ENCODE results near the gene CDH18.
"Not testable (repeated sequence)": the region's sequence is repeated elsewhere in the genome, so short reads cannot be mapped to it uniquely, and the experiment has no call there.

Gene CDH18

GRCh38 chr5:19837536-19838174, 150.3 kb downstream of the CDH18 start:
- H3K9ac ChIP-seq (ENCODE audit: low read length): no peak overlapping the region
- no peaks in the 10 kb centered on the region for H3K9me3 ChIP-seq (ENCODE audit: control insufficient read depth, low read length)
- H3K36me3 ChIP-seq (ENCODE audit: control insufficient read depth, insufficient read depth, low read length): no peaks in the 10 kb centered on the region
- H3K4me1 ChIP-seq (ENCODE audit: control insufficient read depth, insufficient read depth, low read length): no peaks in the 10 kb centered on the region
- no peak overlapping the region for H3K4me3 ChIP-seq (ENCODE audit: low read length)
- no peaks in the 10 kb centered on the region for H3K27me3 ChIP-seq (ENCODE audit: control insufficient read depth, insufficient read depth, low read length)

GRCh38 chr5:19835442-19835841, 152.6 kb downstream of the CDH18 start:
- no peak overlapping the region for H3K9ac ChIP-seq (ENCODE audit: low read length)
- no peaks in the 10 kb centered on the region for H3K36me3 ChIP-seq (ENCODE audit: control insufficient read depth, insufficient read depth, low read length)
- no peaks in the 10 kb centered on the region for H3K4me1 ChIP-seq (ENCODE audit: control insufficient read depth, insufficient read depth, low read length)
- no peaks in the 10 kb centered on the region for H3K9me3 ChIP-seq (ENCODE audit: control insufficient read depth, low read length)
- no peaks in the 10 kb centered on the region for H3K27me3 ChIP-seq (ENCODE audit: control insufficient read depth, insufficient read depth, low read length)
- H3K4me3 ChIP-seq (ENCODE audit: low read length): no peak overlapping the region

DNA sequence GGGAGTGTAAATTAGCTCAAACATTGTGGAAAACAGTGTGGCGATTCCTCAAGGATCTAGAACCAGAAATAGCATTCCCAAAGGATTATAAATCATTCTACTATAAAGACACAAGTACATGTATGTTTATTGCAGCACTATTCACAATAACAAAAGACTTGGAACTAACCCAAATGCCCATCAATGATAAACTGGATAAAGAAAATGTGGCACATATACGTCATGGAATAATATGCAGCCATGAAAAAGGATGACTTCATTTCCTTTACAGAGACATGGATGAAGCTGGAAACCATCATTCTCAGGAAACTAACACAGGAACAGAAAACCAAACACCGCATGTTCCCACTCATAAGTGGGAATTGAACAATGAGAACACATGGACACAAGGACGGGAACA, 175.3 kb downstream of the CDH18 start:
- H3K9ac ChIP-seq (ENCODE audit: low read length); H3K4me3 ChIP-seq (ENCODE audit: low read length); H3K27me3 ChIP-seq (ENCODE audit: control insufficient read depth, insufficient read depth, low read length); H3K9me3 ChIP-seq (ENCODE audit: control insufficient read depth, low read length); H3K36me3 ChIP-seq (ENCODE audit: control insufficient read depth, insufficient read depth, low read length); H3K4me1 ChIP-seq (ENCODE audit: control insufficient read depth, insufficient read depth, low read length): not testable (repeated sequence)

DNA sequence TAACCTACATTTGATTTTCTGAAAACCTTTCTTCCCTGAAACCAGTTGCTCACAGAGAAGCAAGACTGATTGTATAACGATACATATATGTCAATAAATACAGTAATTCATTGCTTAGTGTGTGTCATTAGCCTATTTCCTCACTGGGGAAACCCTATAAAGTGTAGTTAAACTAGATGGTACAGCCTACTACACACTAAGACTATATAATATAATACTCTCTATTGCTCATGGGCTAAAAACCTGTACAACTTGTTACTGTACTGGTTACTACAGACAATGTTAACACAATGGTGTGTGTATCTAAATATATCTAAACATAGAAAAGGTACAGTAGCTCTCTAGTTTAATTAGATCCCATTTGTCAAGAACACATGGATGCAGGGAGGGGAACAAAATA, 181.2 kb downstream of the CDH18 start:
- Histone ChIP-seq H3K27me3 (ENCODE audit: control insufficient read depth, insufficient read depth, low read length) (no peaks in the 10 kb centered on the region), H3K36me3 (ENCODE audit: control insufficient read depth, insufficient read depth, low read length) (no peaks in the 10 kb centered on the region), H3K4me3 (ENCODE audit: low read length) (no peak overlapping the region), H3K9ac (ENCODE audit: low read length) (no peak overlapping the region), H3K4me1 (ENCODE audit: control insufficient read depth, insufficient read depth, low read length) (no peaks in the 10 kb centered on the region), H3K9me3 (ENCODE audit: control insufficient read depth, low read length) (no peaks in the 10 kb centered on the region)

DNA sequence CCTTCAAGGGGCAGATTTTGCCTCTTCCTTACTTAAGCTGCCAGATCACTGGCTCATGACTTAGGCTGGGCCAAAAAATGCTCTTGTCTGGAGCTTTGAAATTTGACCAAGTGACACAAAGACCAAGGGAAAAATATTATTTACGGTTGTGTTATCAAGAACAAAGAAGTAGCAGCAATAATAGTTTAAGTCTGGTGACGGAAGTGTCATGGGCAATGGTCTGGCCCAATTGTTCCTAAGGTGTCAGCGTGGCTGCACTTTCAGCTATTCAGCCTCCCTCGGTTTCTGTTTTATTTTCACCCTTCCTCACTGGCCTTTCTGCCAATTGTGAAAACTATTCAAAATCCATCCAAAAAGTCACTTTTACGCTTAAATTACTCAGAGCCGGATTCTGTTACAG, 185.3 kb downstream of the CDH18 start:
- Histone ChIP-seq H3K9me3 (ENCODE audit: control insufficient read depth, low read length) (no peaks in the 10 kb centered on the region), H3K4me3 (ENCODE audit: low read length) (no peak overlapping the region), H3K36me3 (ENCODE audit: control insufficient read depth, insufficient read depth, low read length) (no peaks in the 10 kb centered on the region), H3K9ac (ENCODE audit: low read length) (no peak overlapping the region), H3K4me1 (ENCODE audit: control insufficient read depth, insufficient read depth, low read length) (no peaks in the 10 kb centered on the region), H3K27me3 (ENCODE audit: control insufficient read depth, insufficient read depth, low read length) (no peaks in the 10 kb centered on the region)

- no peak overlapping the region for H3K9ac ChIP-seq (ENCODE audit: low read length)
- no peaks in the 10 kb centered on the region for H3K4me1 ChIP-seq (ENCODE audit: control insufficient read depth, insufficient read depth, low read length)
- no peak overlapping the region for H3K4me3 ChIP-seq (ENCODE audit: low read length)
- H3K36me3 ChIP-seq (ENCODE audit: control insufficient read depth, insufficient read depth, low read length): no peaks in the 10 kb centered on the region
- no peaks in the 10 kb centered on the region for H3K27me3 ChIP-seq (ENCODE audit: control insufficient read depth, insufficient read depth, low read length)
- no peaks in the 10 kb centered on the region for H3K9me3 ChIP-seq (ENCODE audit: control insufficient read depth, low read length)
Measured at GRCh38 chr5:19795218-19795617, 192.8 kb downstream of the CDH18 start.

GRCh38 chr5:19790829-19791466, 197.1 kb downstream of the CDH18 start:
- no peaks in the 10 kb centered on the region for H3K36me3 ChIP-seq (ENCODE audit: control insufficient read depth, insufficient read depth, low read length)
- no peak overlapping the region for H3K4me3 ChIP-seq (ENCODE audit: low read length)
- H3K4me1 ChIP-seq (ENCODE audit: control insufficient read depth, insufficient read depth, low read length): no peaks in the 10 kb centered on the region
- H3K9me3 ChIP-seq (ENCODE audit: control insufficient read depth, low read length): no peaks in the 10 kb centered on the region
- H3K9ac ChIP-seq (ENCODE audit: low read length): no peak overlapping the region
- no peaks in the 10 kb centered on the region for H3K27me3 ChIP-seq (ENCODE audit: control insufficient read depth, insufficient read depth, low read length)

GRCh38 chr5:19782566-19782965, 205.4 kb downstream of the CDH18 start:
- Histone ChIP-seq H3K27me3 (ENCODE audit: control insufficient read depth, insufficient read depth, low read length) (no peaks in the 10 kb centered on the region), H3K4me3 (ENCODE audit: low read length) (no peak overlapping the region), H3K36me3 (ENCODE audit: control insufficient read depth, insufficient read depth, low read length) (no peaks in the 10 kb centered on the region), H3K9me3 (ENCODE audit: control insufficient read depth, low read length) (no peaks in the 10 kb centered on the region), H3K4me1 (ENCODE audit: control insufficient read depth, insufficient read depth, low read length) (no peaks in the 10 kb centered on the region), H3K9ac (ENCODE audit: low read length) (no peak overlapping the region)

DNA sequence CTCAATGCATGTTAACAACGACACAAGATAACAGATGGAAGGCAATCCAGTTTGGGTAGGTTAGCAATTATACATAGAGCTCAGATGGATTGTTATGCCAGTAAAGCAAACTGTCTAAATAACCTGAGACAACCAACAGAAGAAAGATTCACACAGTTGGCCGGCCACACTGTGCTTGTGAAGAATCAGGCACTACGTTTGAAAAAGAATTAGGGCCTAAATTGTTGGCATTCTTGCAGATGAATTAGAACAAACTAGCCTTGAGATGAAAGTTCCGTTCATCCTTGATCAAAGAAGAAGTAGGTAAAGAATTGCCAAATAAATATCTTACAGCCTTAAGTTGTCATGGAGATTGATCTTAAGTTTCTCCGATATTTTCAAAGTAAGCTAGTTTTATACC, 210.6 kb downstream of the CDH18 start:
- no peak overlapping the region for H3K4me3 ChIP-seq (ENCODE audit: low read length)
- no peaks in the 10 kb centered on the region for H3K4me1 ChIP-seq (ENCODE audit: control insufficient read depth, insufficient read depth, low read length)
- no peak overlapping the region for H3K9ac ChIP-seq (ENCODE audit: low read length)
- H3K27me3 ChIP-seq (ENCODE audit: control insufficient read depth, insufficient read depth, low read length): no peaks in the 10 kb centered on the region
- no peaks in the 10 kb centered on the region for H3K36me3 ChIP-seq (ENCODE audit: control insufficient read depth, insufficient read depth, low read length)
- no peaks in the 10 kb centered on the region for H3K9me3 ChIP-seq (ENCODE audit: control insufficient read depth, low read length)

DNA sequence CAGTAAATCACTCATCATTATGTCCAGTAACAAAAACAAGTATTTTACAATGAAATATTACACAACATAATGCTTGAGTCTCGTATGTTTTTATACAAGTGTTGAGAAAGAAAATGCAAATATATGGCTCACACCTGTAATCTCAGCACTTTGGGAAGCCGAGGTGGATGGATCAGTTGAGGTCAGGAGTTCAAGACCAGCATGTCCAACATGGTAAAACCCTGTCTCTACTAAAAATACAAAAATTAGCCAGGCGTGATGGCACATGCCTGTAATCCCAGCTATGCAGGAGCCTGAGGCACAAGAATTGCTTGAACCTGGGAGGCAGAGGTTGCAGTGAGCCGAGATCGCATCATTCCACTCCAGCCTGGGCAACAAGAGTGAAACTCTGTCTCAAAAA, 211.1 kb downstream of the CDH18 start:
- not testable (repeated sequence) for H3K9ac ChIP-seq (ENCODE audit: low read length); H3K27me3 ChIP-seq (ENCODE audit: control insufficient read depth, insufficient read depth, low read length); H3K9me3 ChIP-seq (ENCODE audit: control insufficient read depth, low read length)

GRCh38 chr5:19771174-19771835, 216.7 kb downstream of the CDH18 start:
- Histone ChIP-seq H3K9me3 (ENCODE audit: control insufficient read depth, low read length) (no peaks in the 10 kb centered on the region), H3K4me3 (ENCODE audit: low read length) (no peak overlapping the region), H3K9ac (ENCODE audit: low read length) (no peak overlapping the region), H3K4me1 (ENCODE audit: control insufficient read depth, insufficient read depth, low read length) (no peaks in the 10 kb centered on the region), H3K36me3 (ENCODE audit: control insufficient read depth, insufficient read depth, low read length) (no peaks in the 10 kb centered on the region), H3K27me3 (ENCODE audit: control insufficient read depth, insufficient read depth, low read length) (no peaks in the 10 kb centered on the region)

More for the DNA sequence above, 211.1 kb downstream of the CDH18 start:
- not testable (repeated sequence) for H3K4me1 ChIP-seq (ENCODE audit: control insufficient read depth, insufficient read depth, low read length); H3K4me3 ChIP-seq (ENCODE audit: low read length); H3K36me3 ChIP-seq (ENCODE audit: control insufficient read depth, insufficient read depth, low read length)

DNA sequence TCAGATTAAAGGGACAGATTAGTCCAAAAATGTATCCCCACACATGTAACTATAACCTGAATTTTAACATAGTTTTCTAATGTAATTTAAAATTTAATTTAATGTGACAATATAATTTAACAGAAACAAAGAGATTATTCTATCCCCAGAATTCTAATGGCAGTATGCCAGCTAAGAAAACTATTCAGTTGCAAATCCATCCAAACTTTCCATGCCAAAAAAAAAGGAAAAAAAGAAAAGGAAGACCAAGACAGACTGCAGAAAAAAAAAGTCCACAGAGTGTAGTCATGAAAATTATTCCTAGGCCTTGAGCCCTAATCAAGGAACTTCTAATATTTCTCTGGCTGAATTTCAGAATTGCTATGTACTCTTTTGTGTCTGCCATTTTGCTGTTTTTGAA, 217.6 kb downstream of the CDH18 start:
- Histone ChIP-seq H3K9me3 (ENCODE audit: control insufficient read depth, low read length) (no peaks in the 10 kb centered on the region), H3K9ac (ENCODE audit: low read length) (no peak overlapping the region)

More for the DNA sequence above, 217.6 kb downstream of the CDH18 start:
- H3K27me3 ChIP-seq (ENCODE audit: control insufficient read depth, insufficient read depth, low read length): no peaks in the 10 kb centered on the region
- no peaks in the 10 kb centered on the region for H3K36me3 ChIP-seq (ENCODE audit: control insufficient read depth, insufficient read depth, low read length)
- no peaks in the 10 kb centered on the region for H3K4me1 ChIP-seq (ENCODE audit: control insufficient read depth, insufficient read depth, low read length)
- no peak overlapping the region for H3K4me3 ChIP-seq (ENCODE audit: low read length)
